Stimulated activated CD4-positive, alpha-beta T cell treated with anti-CD3 and anti-CD28 coated beads, Interleukin-15, amount 100 ng/mL, for 24 hours (primary cell): ENCODE data around the gene PRPF4.
"Not testable (repeated sequence)": the region's sequence is repeated elsewhere in the genome, so short reads cannot be mapped to it uniquely, and the experiment has no call there.

Experiments
- DNase-seq: peaks from one replicate; pipeline ENCODE4 v3.0.0-alpha.2; 2020

The PRPF4 gene

GRCh38 chr9:113275157-113276131 lies at the start of gene PRPF4, which contains the start of gene CDC26:
PRPF4 (plus strand) TSS chr9:113275658; CDS start chr9:113275744, 86 bp downstream.
CDC26 (minus strand) TSS chr9:113275572; CDS start chr9:113272507, 3,065 bp downstream.
- peak; percentile 98 for DNase-seq

GRCh38 chr9:113227436-113227835 lies 48.0 kb upstream of the PRPF4 start:
- DNase-seq = no peak

GRCh38 chr9:113228130-113228665 lies 47.3 kb upstream of the PRPF4 start:
- DNase-seq = no peak

GRCh38 chr9:113231701-113232100 lies 43.8 kb upstream of the PRPF4 start:
- no peak for DNase-seq

- DNase-seq = not testable (repeated sequence)
These were observed 39.7 kb upstream of the PRPF4 start for GRCh38 chr9:113235701-113236255.

GRCh38 chr9:113237026-113237425 lies 38.4 kb upstream of the PRPF4 start:
- DNase-seq = no peak

- DNase-seq = no peak
These were observed 37.1 kb upstream of the PRPF4 start for GRCh38 chr9:113238202-113238858.

- no peak for DNase-seq
These were observed 36.6 kb upstream of the PRPF4 start for GRCh38 chr9:113238859-113239232.

GRCh38 chr9:113241161-113241560 lies 34.3 kb upstream of the PRPF4 start:
- DNase-seq = no peak

GRCh38 chr9:113244556-113244955 lies 30.9 kb upstream of the PRPF4 start:
- DNase-seq = no peak

- no peak for DNase-seq
These were observed 29.6 kb upstream of the PRPF4 start for GRCh38 chr9:113245894-113246293.

- no peak for DNase-seq
These were observed 28.5 kb upstream of the PRPF4 start for GRCh38 chr9:113246928-113247327.

- DNase-seq = no peak
These were observed 27.8 kb upstream of the PRPF4 start for GRCh38 chr9:113247640-113248039.

GRCh38 chr9:113249661-113250060 lies 25.8 kb upstream of the PRPF4 start:
- not testable (repeated sequence) for DNase-seq

GRCh38 chr9:113250807-113251206 lies 24.7 kb upstream of the PRPF4 start:
- no peak for DNase-seq

- no peak for DNase-seq
These were observed 20.5 kb upstream of the PRPF4 start for GRCh38 chr9:113254991-113255390.

GRCh38 chr9:113255438-113255837 lies 20.0 kb upstream of the PRPF4 start:
- DNase-seq = no peak

GRCh38 chr9:113257863-113258262 lies 17.6 kb upstream of the PRPF4 start:
- no peak for DNase-seq

GRCh38 chr9:113258282-113258681 lies 17.2 kb upstream of the PRPF4 start:
- DNase-seq = no peak

GRCh38 chr9:113261917-113262671 lies 13.4 kb upstream of the PRPF4 start:
- DNase-seq = no peak

- no peak for DNase-seq
These were observed 9.3 kb upstream of the PRPF4 start for GRCh38 chr9:113266174-113266573.

- DNase-seq = no peak
These were observed 7.4 kb upstream of the PRPF4 start for GRCh38 chr9:113267911-113268566.
